A549 (cell line): ENCODE measurements around the gene OCIAD2. TPM values are rescaled to one million over a fixed set of nuclear protein-coding genes. Genes with fewer than 3 reads are reported as not detected.
A peak's percentile ranks its signal among the peaks of the same experiment; 100 is the strongest.

Source experiments
- ATAC-seq, 2 experiments: fragments of 200-7000 bp in 1 of 2; fragments of >200 bp in 1 of 2; cut with Nextera tagmentation in 1 of 2; cut with Tn5 transposase in 1 of 2; 3 replicates each; pipeline versions ENCODE4 v1.8.0 to v1.9.1; 2018 to 2020; ENCODE audit warnings: mild to moderate bottlenecking in 1 of 2, moderate library complexity in 1 of 2
- CTCF ChIA-PET: fragments of 300-600 bp; sonication (Branson Sonifier 250); formaldehyde crosslinking; extraction: SDS; loops from one replicate; lab custom pipeline; 2021; ENCODE audit warnings: antibody characterized with exemption, inconsistent platforms; lab: Yijun Ruan, JAX
- POLR2A ChIA-PET: fragments of 350-600 bp; formaldehyde crosslinking; extraction: SDS; loops from one replicate; lab custom pipeline; 2021; ENCODE audit warnings: antibody characterized with exemption, inconsistent platforms; lab: Yijun Ruan, JAX
- DNase-seq, 2 experiments: peaks; one replicate each; pipeline versions ENCODE4 v3.0.0 to v3.0.0-alpha.2; 2011 to 2016; ENCODE audit warnings: low read depth in 1 of 2, low spot score in 1 of 2
- FAIRE-seq: peaks from 2 replicates; lab custom pipeline; 2011; peaks lifted over from hg19 to GRCh38; lab: Jason Lieb, UNC
- H3K27ac ChIP-seq, 2 experiments: fragments of >200 bp; sonication (Bioruptor Twin); formaldehyde crosslinking; 3 replicates each; pipeline ENCODE4 v1.5.1; 2016 to 2017
- H3K4me1 ChIP-seq: fragments of >200 bp; sonication (Bioruptor Twin); formaldehyde crosslinking; 3 replicates; pipeline ENCODE4 v1.6.1; 2016
- H3K4me2 ChIP-seq: fragments of >200 bp; sonication (Bioruptor Twin); formaldehyde crosslinking; 3 replicates; pipeline ENCODE4 v1.6.1; 2016
- H3K4me3 ChIP-seq: fragments of >200 bp; sonication (Bioruptor Twin); formaldehyde crosslinking; 3 replicates; pipeline ENCODE4 v1.5.1; 2016
- H3K9me3 ChIP-seq: fragments of >200 bp; sonication (Bioruptor Twin); formaldehyde crosslinking; 3 replicates; pipeline ENCODE4 v1.6.1; 2016
- BCL3 ChIP-seq: fragments of >200 bp; sonication (Bioruptor Twin); formaldehyde crosslinking; IDR thresholded peaks from 3 replicates; pipeline ENCODE4 v1.6.1; 2016
- BHLHE40 ChIP-seq: IDR thresholded peaks from 2 replicates; pipeline ENCODE4 v1.6.1; 2012; ENCODE audit warnings: low read depth, low read length, inconsistent platforms
- CBX8 ChIP-seq: fragments of 200-600 bp; sonication (generic); IDR thresholded peaks from 2 replicates; pipeline ENCODE4 v1.6.1; 2016
- CEBPB ChIP-seq, 2 experiments: fragments of >200 bp in 1 of 2; sonication (Bioruptor Twin) in 1 of 2; formaldehyde crosslinking in 1 of 2; IDR thresholded peaks; 2 replicates each; pipeline ENCODE4 v1.6.1; 2012 to 2016
- E2F6 ChIP-seq: IDR thresholded peaks from 2 replicates; pipeline ENCODE4 v1.6.1; 2012; ENCODE audit warnings: low read depth, borderline replicate concordance
- EP300 ChIP-seq, 2 experiments: fragments of >200 bp; sonication (Bioruptor Twin); formaldehyde crosslinking; IDR thresholded peaks; 2 replicates in 1 of 2; 3 replicates in 1 of 2; pipeline ENCODE4 v1.6.1; 2016 to 2017
- ESRRA ChIP-seq: fragments of 150-350 bp; IDR thresholded peaks from 2 replicates; pipeline ENCODE4 v1.6.1; 2014; ENCODE audit warnings: mild to moderate bottlenecking, low read length, borderline replicate concordance
- FOSL2 ChIP-seq, 2 experiments: fragments of 450-650 bp in 1 of 2; fragments of >200 bp in 1 of 2; sonication (Bioruptor Twin) in 1 of 2; formaldehyde crosslinking; IDR thresholded peaks; 2 replicates each; pipeline versions ENCODE4 v1.5.0 to v1.6.1; 2016 to 2020; ENCODE audit warnings: mild to moderate bottlenecking in 1 of 2, moderate library complexity in 1 of 2
- FOXS1 ChIP-seq: fragments of 250-450 bp; sonication (Bioruptor Pico); IDR thresholded peaks from 2 replicates; pipeline ENCODE4 v1.5.0; 2020; ENCODE audit warnings: mild to moderate bottlenecking, moderate library complexity
- HOXA7 ChIP-seq: fragments of 250-450 bp; sonication (Bioruptor Pico); IDR thresholded peaks from 2 replicates; pipeline ENCODE4 v1.5.0; 2020; ENCODE audit warnings: mild to moderate bottlenecking, moderate library complexity
- KDM1A ChIP-seq: fragments of 200-600 bp; sonication (generic); IDR thresholded peaks from 2 replicates; pipeline ENCODE4 v1.6.1; 2016; ENCODE audit warnings: low read depth, mild to moderate bottlenecking
- KDM5A ChIP-seq: fragments of 200-600 bp; sonication (generic); IDR thresholded peaks from 2 replicates; pipeline ENCODE4 v1.6.1; 2016; ENCODE audit warnings: antibody characterized with exemption, mild to moderate bottlenecking
- MAFK ChIP-seq: fragments of 450-650 bp; IDR thresholded peaks from 2 replicates; pipeline ENCODE4 v1.6.1; 2014; ENCODE audit not compliant: partially characterized antibody
- MAZ ChIP-seq: fragments of 150-350 bp; IDR thresholded peaks from 2 replicates; pipeline ENCODE4 v1.6.1; 2014; ENCODE audit warnings: antibody characterized with exemption, low read depth, low read length, borderline replicate concordance
- PBX3 ChIP-seq: IDR thresholded peaks from 2 replicates; pipeline ENCODE4 v1.6.1; 2012
- POLR2AphosphoS2 ChIP-seq: conservative IDR thresholded peaks from 2 replicates; pipeline ENCODE4 v1.6.1; 2012; ENCODE audit warnings: low read length, improper control_type of control experiment, inconsistent platforms
- SMC3 ChIP-seq: fragments of >200 bp; sonication (Bioruptor Twin); formaldehyde crosslinking; IDR thresholded peaks from 3 replicates; pipeline ENCODE4 v1.6.1; 2018; ENCODE audit warnings: inconsistent platforms
- TP53 ChIP-seq: fragments of 250-450 bp; sonication (Bioruptor Pico); IDR thresholded peaks from 2 replicates; pipeline ENCODE4 v1.5.0; 2021; ENCODE audit warnings: mild to moderate bottlenecking, moderate library complexity
- USF2 ChIP-seq: fragments of 450-650 bp; IDR thresholded peaks from 2 replicates; pipeline ENCODE4 v1.6.1; 2014; ENCODE audit warnings: antibody characterized with exemption
- WGBS: methylation state at CpG from one replicate; pipeline ENCODE4 v1.1.6; 2017; ENCODE audit errors: missing lambda C conversion rate; 5-methylcytosine and 5-hydroxymethylcytosine counted together
- polyA plus RNA-seq, 4 experiments: library from polyadenylated mRNA; depleted of rRNA in 3 of 4; stranded (reverse); fragments of >200 nt; fragmentation: RNase III in 1 of 4; extraction: RNeasy Plus Mini Kit Qiagen cat#74134 plus additional on column Dnase treatment in 1 of 4; gene quantifications; 2 replicates in 3 of 4; 3 replicates in 1 of 4; pipeline ENCODE4 v1.2.3, GENCODE V29; 2011 to 2017
- TF ChIP-seq, protein P1 (sequence below): IDR thresholded peaks from 2 replicates; pipeline ENCODE4 v1.6.1; 2012
- TF ChIP-seq, protein P2 (sequence below): fragments of 200-600 bp; sonication (generic); IDR thresholded peaks from 2 replicates; pipeline ENCODE4 v1.6.1; 2016; ENCODE audit warnings: antibody characterized with exemption, mild to moderate bottlenecking, moderate library complexity

Gene OCIAD2
- polyA plus RNA-seq, 2 of the 4 experiments (the other 2 are of a cell fraction), result 141 to 170 TPM

DNA sequence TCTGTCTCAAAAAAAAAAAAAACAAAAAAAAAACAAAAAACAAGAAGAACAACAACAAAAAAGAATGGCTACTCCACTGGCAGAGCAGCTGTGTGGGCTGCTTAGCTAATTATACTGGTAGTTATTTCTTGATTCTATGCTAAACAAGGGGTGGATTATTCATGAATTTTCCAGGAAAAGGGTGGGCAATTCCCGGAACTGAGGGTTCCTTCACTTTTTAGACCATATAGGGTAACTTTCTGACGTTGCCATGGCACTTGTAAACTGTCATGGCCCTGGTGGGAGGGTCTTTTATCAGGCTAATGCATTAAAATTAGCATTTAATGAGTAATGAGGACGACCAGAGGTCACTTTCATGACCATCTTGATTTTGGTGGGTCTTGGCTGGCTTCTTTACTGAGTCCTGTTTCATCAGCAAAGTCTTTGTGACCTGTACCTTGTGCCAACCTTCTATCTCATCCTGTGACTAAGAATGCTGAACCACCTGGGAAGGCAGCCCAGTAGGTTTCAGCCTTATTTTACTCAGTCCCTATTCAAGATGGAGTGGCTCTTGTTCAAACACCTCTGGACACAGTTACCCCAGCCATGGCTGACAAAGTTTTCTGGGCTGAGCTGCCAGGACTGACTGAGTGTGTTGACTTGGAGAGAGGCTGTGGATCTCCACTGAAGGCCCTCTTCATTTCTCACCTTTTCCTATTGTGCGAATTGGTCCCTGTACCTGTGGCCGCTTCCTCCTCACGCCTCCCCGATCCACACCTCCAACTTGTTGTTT is 1.3 kb upstream of the OCIAD2 start:
- 76% methylated on average over 7 of the region's 7 CpGs for WGBS
- Histone ChIP-seq H3K4me3 (no peak overlapping the region), H3K4me1 (peaks cover 50% of the 10 kb centered on the region), H3K4me2 (no peak overlapping the region), H3K27ac (peak overlapping the region in 1 of 2 experiments; percentile 81; a peak in 3 of 6 replicates), H3K9me3 (no peaks in the 10 kb centered on the region)
- no peak for DNase-seq
- ATAC-seq, result no peak
- TF ChIP-seq TP53 (CRISPR knock-in tag) (no peak), PBX3 (no peak)
- CTCF ChIA-PET, result no interaction called here
- no peak for FAIRE-seq
- POLR2A ChIA-PET, result no interaction called here

GRCh38 chr4:48905363-48906015 is 1.1 kb downstream of the OCIAD2 start:
- Histone ChIP-seq H3K4me3 (peak overlapping the region; percentile 92), H3K4me1 (peaks cover 54% of the 10 kb centered on the region), H3K9me3 (no peaks in the 10 kb centered on the region), H3K4me2 (peak overlapping the region; percentile 88), H3K27ac (peak overlapping the region; percentile 94 to 100)
- 23% methylated on average over 9 of the region's 9 CpGs for WGBS
- TF ChIP-seq, protein P1, sequence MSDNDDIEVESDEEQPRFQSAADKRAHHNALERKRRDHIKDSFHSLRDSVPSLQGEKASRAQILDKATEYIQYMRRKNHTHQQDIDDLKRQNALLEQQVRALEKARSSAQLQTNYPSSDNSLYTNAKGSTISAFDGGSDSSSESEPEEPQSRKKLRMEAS, result peak; percentile 45; the same call in 1 of the 2 replicates
- TF ChIP-seq FOXS1 (CRISPR knock-in tag) (no peak), USF2 (peak; percentile 24; the same call in 1 of the 2 replicates), MAZ (no peak), FOSL2 (IDR thresholded peaks at IDR 0.05) (peak; percentile 23; the same call in 1 of the 2 replicates), FOSL2 (CRISPR knock-in tag; IDR thresholded peaks at IDR 0.05) (peak; percentile 41; the same call in 1 of the 2 replicates), SMC3 (no peak), EP300 (IDR thresholded peaks at IDR 0.05) (no peak), CEBPB (IDR thresholded peaks at IDR 0.05) (peak; percentile 31 to 53; a peak in 2 of 4 replicates), ESRRA (no peak), BHLHE40 (no peak)
- ChIA-PET CTCF (interaction anchor here (0.6 to 1.6 kb wide), 4 partner anchors 39 to 251 kb away, joined by 3 to 5 read pairs (median 3); no protein-coding TSS in a partner anchor), POLR2A (no interaction called here)
- DNase-seq (peak; percentile 54 to 56), ATAC-seq (peak; percentile 61 to 67), FAIRE-seq (no peak)

DNA sequence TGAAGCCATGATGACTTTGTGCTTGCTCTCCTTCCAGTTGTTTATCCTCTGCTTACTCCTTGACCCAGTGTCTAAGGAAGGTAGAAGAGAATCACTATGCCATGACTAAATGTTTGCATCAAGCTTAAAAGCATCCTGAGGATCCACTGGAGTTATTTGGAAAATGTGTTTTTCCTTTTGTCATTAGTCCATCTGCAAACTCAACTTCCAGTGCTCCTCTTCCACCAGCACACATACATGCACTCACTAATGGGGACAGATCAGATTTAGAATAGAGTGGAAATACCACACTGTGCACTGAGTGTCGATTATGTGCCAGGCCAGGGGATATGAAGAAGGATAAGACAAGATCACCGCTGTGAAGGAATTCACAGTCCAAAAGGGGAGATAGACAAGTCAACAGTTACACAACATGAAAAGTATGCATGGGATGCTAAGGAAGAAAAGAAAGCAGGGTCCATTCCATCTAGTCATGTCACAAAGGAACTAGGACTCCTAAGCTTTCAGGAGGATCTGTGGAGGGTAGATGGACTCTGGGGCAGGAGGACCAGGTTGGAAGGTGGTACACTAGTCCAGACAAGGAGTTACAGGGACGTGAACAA is 1.9 kb downstream of the OCIAD2 start:
- ChIA-PET CTCF (interaction anchor here (1.0 to 1.6 kb wide), 2 partner anchors 40 to 58 kb away, joined by 3 to 5 read pairs; no protein-coding TSS in a partner anchor), POLR2A (no interaction called here)
- Histone ChIP-seq H3K4me3 (peak overlapping the region; percentile 18; the same call in 1 of the 3 replicates), H3K4me1 (peaks cover 51% of the 10 kb centered on the region), H3K4me2 (peak overlapping the region; percentile 88), H3K9me3 (no peaks in the 10 kb centered on the region), H3K27ac (peak overlapping the region; percentile 52 to 100)
- FAIRE-seq (no peak), DNase-seq (no peak), ATAC-seq (no peak)
- WGBS, result 48% methylated on average over 3 of the region's 3 CpGs
- no peak for TF ChIP-seq KDM1A
- no peak for TF ChIP-seq EP300 (IDR thresholded peaks at IDR 0.05)
- TF ChIP-seq POLR2AphosphoS2, result no peak
- TF ChIP-seq MAFK, result no peak
- TF ChIP-seq, protein P2, sequence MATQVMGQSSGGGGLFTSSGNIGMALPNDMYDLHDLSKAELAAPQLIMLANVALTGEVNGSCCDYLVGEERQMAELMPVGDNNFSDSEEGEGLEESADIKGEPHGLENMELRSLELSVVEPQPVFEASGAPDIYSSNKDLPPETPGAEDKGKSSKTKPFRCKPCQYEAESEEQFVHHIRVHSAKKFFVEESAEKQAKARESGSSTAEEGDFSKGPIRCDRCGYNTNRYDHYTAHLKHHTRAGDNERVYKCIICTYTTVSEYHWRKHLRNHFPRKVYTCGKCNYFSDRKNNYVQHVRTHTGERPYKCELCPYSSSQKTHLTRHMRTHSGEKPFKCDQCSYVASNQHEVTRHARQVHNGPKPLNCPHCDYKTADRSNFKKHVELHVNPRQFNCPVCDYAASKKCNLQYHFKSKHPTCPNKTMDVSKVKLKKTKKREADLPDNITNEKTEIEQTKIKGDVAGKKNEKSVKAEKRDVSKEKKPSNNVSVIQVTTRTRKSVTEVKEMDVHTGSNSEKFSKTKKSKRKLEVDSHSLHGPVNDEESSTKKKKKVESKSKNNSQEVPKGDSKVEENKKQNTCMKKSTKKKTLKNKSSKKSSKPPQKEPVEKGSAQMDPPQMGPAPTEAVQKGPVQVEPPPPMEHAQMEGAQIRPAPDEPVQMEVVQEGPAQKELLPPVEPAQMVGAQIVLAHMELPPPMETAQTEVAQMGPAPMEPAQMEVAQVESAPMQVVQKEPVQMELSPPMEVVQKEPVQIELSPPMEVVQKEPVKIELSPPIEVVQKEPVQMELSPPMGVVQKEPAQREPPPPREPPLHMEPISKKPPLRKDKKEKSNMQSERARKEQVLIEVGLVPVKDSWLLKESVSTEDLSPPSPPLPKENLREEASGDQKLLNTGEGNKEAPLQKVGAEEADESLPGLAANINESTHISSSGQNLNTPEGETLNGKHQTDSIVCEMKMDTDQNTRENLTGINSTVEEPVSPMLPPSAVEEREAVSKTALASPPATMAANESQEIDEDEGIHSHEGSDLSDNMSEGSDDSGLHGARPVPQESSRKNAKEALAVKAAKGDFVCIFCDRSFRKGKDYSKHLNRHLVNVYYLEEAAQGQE, result no peak
- TF ChIP-seq E2F6, result no peak
- no peak for TF ChIP-seq CBX8
- no peak for TF ChIP-seq HOXA7 (CRISPR knock-in tag)
- no peak for TF ChIP-seq KDM5A
- TF ChIP-seq FOSL2 (IDR thresholded peaks at IDR 0.05), result no peak
- TF ChIP-seq FOSL2 (CRISPR knock-in tag; IDR thresholded peaks at IDR 0.05), result no peak
- TF ChIP-seq FOXS1 (CRISPR knock-in tag), result no peak
- TF ChIP-seq ESRRA, result no peak
- TF ChIP-seq CEBPB (IDR thresholded peaks at IDR 0.05), result no peak
- no peak for TF ChIP-seq BCL3
